GM12873 (cell line): ENCODE data around the gene INKA1.

Source experiments
- TF ChIP-seq, protein P1 (sequence below): IDR thresholded peaks from 2 replicates; pipeline ENCODE4 v1.5.1; 2012; ENCODE audit warnings: low read depth, mild to moderate bottlenecking, moderate library complexity, low read length, control low read depth; ENCODE audit not compliant: insufficient read depth; ENCODE audit errors: missing control alignments

Gene INKA1

DNA sequence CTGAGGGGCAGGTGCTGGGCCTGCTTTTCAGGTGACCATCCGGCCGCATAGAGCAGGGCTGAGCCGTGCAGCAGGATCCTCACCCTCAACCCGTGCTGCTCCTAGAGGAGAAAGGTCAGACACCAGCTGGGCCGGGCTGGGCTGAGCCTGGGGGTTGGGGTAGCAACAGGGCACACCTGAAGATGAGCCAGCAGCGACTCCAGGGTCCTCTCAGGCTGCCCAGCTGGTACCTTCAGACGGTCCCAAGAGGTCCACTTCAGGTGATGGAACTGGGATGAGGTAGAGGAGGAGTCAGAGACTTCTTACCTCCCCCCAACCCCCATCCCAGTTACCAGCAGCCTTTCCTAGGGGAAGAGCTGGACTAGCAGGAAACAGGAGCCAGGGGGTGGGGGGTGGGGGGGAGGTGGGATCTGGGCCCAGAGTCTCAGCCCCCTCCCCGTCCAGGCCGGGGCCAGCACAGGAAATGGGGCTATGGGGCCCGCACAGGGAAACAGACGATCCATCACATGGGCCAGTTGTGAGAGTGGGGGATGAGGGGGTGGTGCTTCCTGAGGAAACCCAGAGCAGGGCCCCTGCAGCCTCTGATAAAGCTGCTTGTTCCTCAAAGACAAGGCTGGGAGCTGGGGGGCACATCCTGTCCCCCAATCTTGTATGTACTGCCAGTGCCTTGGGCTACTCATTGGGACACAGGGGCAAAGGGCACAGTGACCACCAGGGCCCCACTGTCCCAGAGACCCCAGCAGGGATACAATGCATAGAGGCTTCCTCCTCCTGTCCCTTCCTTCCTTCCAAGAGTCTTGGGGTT is 3.0 kb downstream of the INKA1 start:
- TF ChIP-seq, protein P1, sequence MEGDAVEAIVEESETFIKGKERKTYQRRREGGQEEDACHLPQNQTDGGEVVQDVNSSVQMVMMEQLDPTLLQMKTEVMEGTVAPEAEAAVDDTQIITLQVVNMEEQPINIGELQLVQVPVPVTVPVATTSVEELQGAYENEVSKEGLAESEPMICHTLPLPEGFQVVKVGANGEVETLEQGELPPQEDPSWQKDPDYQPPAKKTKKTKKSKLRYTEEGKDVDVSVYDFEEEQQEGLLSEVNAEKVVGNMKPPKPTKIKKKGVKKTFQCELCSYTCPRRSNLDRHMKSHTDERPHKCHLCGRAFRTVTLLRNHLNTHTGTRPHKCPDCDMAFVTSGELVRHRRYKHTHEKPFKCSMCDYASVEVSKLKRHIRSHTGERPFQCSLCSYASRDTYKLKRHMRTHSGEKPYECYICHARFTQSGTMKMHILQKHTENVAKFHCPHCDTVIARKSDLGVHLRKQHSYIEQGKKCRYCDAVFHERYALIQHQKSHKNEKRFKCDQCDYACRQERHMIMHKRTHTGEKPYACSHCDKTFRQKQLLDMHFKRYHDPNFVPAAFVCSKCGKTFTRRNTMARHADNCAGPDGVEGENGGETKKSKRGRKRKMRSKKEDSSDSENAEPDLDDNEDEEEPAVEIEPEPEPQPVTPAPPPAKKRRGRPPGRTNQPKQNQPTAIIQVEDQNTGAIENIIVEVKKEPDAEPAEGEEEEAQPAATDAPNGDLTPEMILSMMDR = no peak

GRCh38 chr3:49806850-49807249 is 3.8 kb downstream of the INKA1 start:
- TF ChIP-seq, protein P1 = no peak

DNA sequence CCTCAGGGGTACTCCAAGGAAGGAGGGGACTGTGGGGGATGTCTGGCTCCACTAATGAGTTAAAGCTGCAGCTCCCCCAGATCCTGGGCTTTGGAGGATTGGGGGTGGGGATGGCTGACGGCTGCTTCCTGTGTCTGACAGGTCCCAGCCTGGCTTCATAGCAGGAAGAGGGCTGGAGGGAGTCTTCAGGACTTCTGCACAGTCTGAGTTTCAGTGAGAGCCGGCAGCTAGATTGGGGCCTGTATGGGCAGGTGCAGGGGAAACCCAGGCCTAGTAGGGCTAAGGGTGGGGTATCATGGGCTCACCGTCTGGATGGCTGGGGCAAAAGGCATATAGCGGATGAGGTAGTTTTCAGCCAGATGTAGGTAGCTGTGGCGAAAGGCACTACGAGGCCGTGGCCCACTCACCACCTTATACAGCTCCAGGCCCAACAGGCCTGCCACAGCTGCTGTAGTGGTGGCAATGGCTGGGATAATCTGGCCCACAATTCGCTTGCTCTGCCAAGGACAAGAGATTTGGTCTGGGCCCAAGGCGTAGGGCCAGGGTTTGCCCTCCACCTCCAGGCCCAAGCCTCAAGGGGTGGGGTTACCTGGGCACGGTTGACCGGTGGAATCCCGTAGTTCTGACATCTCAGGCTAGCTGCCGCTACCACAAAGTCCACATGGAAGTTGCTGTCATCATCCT is 4.5 kb downstream of the INKA1 start:
- TF ChIP-seq, protein P1 = no peak

- TF ChIP-seq, protein P1 = no peak
Observed at GRCh38 chr3:49812916-49813496, 9.9 kb downstream of the INKA1 start.

GRCh38 chr3:49813497-49814174 is 10.6 kb downstream of the INKA1 start, which contains the start of gene UBA7:
UBA7 (minus strand) TSS chr3:49813953; CDS start chr3:49813787, 166 bp downstream.
- TF ChIP-seq, protein P1 = no peak

GRCh38 chr3:49826016-49826415 is 23.0 kb downstream of the INKA1 start:
- TF ChIP-seq, protein P1 = no peak
